OCI-LY1 (cell line): Measurements from ENCODE around the gene KRT1.

Source experiments
- EZH2 ChIP-seq: fragments of 200-600 bp; sonication (generic), shearing (Covaris generic); IDR thresholded peaks from 2 replicates; pipeline ENCODE4 v1.8.0; 2017; ENCODE audit warnings: borderline replicate concordance, mixed run types, mild to moderate bottlenecking, antibody characterized with exemption, low read length, moderate library complexity, mixed read lengths
- TF ChIP-seq, protein P1 (sequence below): fragments of 200-600 bp; sonication (generic), shearing (Covaris generic); IDR thresholded peaks from 2 replicates; pipeline ENCODE4 v1.5.1; 2017; ENCODE audit warnings: mild to moderate bottlenecking, antibody characterized with exemption, low read length, moderate library complexity, mixed read lengths

DNA sequence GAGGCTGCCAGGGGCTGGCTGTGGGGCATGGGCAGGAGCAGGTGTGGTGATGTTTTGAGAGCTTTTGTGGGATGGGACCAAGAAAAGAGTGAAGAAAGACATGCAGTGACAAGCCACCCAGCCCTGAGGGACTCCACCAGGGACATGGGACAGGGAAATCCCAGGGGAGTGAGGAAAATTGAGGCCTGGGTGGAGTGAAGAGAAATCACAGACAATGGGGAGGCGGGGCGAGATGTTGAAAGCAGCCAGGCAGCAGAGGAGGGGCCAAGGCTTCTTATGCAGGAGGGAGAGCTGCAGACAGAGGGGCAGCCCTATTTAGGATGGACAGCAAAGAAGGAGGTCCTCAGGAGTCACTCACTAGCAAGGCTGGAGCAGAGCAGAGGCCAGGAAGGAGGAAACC, 4.2 kb upstream of the KRT1 start:
- TF ChIP-seq, protein P1, sequence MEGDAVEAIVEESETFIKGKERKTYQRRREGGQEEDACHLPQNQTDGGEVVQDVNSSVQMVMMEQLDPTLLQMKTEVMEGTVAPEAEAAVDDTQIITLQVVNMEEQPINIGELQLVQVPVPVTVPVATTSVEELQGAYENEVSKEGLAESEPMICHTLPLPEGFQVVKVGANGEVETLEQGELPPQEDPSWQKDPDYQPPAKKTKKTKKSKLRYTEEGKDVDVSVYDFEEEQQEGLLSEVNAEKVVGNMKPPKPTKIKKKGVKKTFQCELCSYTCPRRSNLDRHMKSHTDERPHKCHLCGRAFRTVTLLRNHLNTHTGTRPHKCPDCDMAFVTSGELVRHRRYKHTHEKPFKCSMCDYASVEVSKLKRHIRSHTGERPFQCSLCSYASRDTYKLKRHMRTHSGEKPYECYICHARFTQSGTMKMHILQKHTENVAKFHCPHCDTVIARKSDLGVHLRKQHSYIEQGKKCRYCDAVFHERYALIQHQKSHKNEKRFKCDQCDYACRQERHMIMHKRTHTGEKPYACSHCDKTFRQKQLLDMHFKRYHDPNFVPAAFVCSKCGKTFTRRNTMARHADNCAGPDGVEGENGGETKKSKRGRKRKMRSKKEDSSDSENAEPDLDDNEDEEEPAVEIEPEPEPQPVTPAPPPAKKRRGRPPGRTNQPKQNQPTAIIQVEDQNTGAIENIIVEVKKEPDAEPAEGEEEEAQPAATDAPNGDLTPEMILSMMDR, result no peak
- TF ChIP-seq EZH2, result no peak
